ENCODE measurements around the gene SPATA17. TPM values are rescaled to one million over a fixed set of nuclear protein-coding genes. Genes with fewer than 3 reads are reported as not detected.
A peak's percentile ranks its signal among the peaks of the same experiment; 100 is the strongest.

SPATA17 gene
- total and polyA plus RNA-seq, 2 experiments from 2014 or later: 1.2 to 3.5 TPM

- peaks cover 7% of the 10 kb centered on the region for H3K9me3 Mint-ChIP-seq
- Histone ChIP-seq H3K36me3 (ENCODE audit: insufficient read depth) (no peaks in the 10 kb centered on the region), H3F3A (replicated peaks; ENCODE audit: low read depth) (no peaks in the 10 kb centered on the region), H3K4me3 (no peak overlapping the region), H3K9me2 (ENCODE audit: insufficient read depth) (no peaks in the 10 kb centered on the region), H3K4me2 (no peak overlapping the region), H3K79me2 (replicated peaks; ENCODE audit: insufficient read depth) (no peaks in the 10 kb centered on the region), H3K27me3 (ENCODE audit: insufficient read depth) (no peaks in the 10 kb centered on the region), H3K4me1 (ENCODE audit: insufficient read depth) (peaks cover 3% of the 10 kb centered on the region; the same call in 1 of the 2 replicates), H3K27ac (ENCODE audit: low read depth) (no peak overlapping the region), H4K20me1 (replicated peaks; ENCODE audit: insufficient read depth) (no peaks in the 10 kb centered on the region), H2AFZ (peak overlapping the region; percentile 74; the same call in 1 of the 2 replicates)
- ATAC-seq: no peak
- H3K4me1 Mint-ChIP-seq: peaks cover 10% of the 10 kb centered on the region; the same call in 2 of the 3 replicates
- no peak overlapping the region for H3K27ac Mint-ChIP-seq
- no peak for DNase-seq (ENCODE audit: low spot score)
- H3K36me3 Mint-ChIP-seq (ENCODE audit: low read depth): no peaks in the 10 kb centered on the region
- TF ChIP-seq JUNB (IDR thresholded peaks at IDR 0.05; ENCODE audit: unreplicated experiment) (no peak), EZH2phosphoT487 (IDR thresholded peaks at IDR 0.05; ENCODE audit: unreplicated experiment) (no peak), CREB1 (CRISPR knock-in tag; IDR thresholded peaks at IDR 0.05; ENCODE audit: low read depth) (no peak), ETS1 (IDR thresholded peaks at IDR 0.05) (no peak), ZNF114 (CRISPR knock-in tag; IDR thresholded peaks at IDR 0.05) (no peak), ZNF331 (CRISPR knock-in tag; IDR thresholded peaks at IDR 0.05; ENCODE audit: low read depth) (no peak), STAT1 (IDR thresholded peaks at IDR 0.05; ENCODE audit: unreplicated experiment) (no peak), POLR2AphosphoS5 (IDR thresholded peaks at IDR 0.05; ENCODE audit: low read depth) (no peak), EZH2 (IDR thresholded peaks at IDR 0.05; ENCODE audit: low read depth, unreplicated experiment) (no peak), NANOG (IDR thresholded peaks at IDR 0.05; ENCODE audit: borderline replicate concordance) (no peak)
- TF ChIP-seq, protein P1, sequence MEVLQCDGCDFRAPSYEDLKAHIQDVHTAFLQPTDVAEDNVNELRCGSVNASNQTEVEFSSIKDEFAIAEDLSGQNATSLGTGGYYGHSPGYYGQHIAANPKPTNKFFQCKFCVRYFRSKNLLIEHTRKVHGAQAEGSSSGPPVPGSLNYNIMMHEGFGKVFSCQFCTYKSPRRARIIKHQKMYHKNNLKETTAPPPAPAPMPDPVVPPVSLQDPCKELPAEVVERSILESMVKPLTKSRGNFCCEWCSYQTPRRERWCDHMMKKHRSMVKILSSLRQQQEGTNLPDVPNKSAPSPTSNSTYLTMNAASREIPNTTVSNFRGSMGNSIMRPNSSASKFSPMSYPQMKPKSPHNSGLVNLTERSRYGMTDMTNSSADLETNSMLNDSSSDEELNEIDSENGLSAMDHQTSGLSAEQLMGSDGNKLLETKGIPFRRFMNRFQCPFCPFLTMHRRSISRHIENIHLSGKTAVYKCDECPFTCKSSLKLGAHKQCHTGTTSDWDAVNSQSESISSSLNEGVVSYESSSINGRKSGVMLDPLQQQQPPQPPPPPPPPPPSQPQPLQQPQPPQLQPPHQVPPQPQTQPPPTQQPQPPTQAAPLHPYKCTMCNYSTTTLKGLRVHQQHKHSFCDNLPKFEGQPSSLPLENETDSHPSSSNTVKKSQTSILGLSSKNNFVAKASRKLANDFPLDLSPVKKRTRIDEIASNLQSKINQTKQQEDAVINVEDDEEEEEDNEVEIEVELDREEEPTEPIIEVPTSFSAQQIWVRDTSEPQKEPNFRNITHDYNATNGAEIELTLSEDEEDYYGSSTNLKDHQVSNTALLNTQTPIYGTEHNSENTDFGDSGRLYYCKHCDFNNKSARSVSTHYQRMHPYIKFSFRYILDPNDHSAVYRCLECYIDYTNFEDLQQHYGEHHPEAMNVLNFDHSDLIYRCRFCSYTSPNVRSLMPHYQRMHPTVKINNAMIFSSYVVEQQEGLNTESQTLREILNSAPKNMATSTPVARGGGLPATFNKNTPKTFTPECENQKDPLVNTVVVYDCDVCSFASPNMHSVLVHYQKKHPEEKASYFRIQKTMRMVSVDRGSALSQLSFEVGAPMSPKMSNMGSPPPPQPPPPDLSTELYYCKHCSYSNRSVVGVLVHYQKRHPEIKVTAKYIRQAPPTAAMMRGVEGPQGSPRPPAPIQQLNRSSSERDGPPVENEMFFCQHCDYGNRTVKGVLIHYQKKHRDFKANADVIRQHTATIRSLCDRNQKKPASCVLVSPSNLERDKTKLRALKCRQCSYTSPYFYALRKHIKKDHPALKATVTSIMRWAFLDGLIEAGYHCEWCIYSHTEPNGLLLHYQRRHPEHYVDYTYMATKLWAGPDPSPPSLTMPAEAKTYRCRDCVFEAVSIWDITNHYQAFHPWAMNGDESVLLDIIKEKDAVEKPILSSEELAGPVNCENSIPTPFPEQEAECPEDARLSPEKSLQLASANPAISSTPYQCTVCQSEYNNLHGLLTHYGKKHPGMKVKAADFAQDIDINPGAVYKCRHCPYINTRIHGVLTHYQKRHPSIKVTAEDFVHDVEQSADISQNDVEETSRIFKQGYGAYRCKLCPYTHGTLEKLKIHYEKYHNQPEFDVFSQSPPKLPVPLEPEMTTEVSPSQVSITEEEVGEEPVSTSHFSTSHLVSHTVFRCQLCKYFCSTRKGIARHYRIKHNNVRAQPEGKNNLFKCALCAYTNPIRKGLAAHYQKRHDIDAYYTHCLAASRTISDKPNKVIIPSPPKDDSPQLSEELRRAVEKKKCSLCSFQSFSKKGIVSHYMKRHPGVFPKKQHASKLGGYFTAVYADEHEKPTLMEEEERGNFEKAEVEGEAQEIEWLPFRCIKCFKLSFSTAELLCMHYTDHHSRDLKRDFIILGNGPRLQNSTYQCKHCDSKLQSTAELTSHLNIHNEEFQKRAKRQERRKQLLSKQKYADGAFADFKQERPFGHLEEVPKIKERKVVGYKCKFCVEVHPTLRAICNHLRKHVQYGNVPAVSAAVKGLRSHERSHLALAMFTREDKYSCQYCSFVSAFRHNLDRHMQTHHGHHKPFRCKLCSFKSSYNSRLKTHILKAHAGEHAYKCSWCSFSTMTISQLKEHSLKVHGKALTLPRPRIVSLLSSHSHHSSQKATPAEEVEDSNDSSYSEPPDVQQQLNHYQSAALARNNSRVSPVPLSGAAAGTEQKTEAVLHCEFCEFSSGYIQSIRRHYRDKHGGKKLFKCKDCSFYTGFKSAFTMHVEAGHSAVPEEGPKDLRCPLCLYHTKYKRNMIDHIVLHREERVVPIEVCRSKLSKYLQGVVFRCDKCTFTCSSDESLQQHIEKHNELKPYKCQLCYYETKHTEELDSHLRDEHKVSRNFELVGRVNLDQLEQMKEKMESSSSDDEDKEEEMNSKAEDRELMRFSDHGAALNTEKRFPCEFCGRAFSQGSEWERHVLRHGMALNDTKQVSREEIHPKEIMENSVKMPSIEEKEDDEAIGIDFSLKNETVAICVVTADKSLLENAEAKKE (CRISPR knock-in tag; IDR thresholded peaks at IDR 0.05): no peak
- TF ChIP-seq, protein P2, sequence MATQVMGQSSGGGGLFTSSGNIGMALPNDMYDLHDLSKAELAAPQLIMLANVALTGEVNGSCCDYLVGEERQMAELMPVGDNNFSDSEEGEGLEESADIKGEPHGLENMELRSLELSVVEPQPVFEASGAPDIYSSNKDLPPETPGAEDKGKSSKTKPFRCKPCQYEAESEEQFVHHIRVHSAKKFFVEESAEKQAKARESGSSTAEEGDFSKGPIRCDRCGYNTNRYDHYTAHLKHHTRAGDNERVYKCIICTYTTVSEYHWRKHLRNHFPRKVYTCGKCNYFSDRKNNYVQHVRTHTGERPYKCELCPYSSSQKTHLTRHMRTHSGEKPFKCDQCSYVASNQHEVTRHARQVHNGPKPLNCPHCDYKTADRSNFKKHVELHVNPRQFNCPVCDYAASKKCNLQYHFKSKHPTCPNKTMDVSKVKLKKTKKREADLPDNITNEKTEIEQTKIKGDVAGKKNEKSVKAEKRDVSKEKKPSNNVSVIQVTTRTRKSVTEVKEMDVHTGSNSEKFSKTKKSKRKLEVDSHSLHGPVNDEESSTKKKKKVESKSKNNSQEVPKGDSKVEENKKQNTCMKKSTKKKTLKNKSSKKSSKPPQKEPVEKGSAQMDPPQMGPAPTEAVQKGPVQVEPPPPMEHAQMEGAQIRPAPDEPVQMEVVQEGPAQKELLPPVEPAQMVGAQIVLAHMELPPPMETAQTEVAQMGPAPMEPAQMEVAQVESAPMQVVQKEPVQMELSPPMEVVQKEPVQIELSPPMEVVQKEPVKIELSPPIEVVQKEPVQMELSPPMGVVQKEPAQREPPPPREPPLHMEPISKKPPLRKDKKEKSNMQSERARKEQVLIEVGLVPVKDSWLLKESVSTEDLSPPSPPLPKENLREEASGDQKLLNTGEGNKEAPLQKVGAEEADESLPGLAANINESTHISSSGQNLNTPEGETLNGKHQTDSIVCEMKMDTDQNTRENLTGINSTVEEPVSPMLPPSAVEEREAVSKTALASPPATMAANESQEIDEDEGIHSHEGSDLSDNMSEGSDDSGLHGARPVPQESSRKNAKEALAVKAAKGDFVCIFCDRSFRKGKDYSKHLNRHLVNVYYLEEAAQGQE (IDR thresholded peaks at IDR 0.05; ENCODE audit: unreplicated experiment): no peak
- TF ChIP-seq, protein P3, sequence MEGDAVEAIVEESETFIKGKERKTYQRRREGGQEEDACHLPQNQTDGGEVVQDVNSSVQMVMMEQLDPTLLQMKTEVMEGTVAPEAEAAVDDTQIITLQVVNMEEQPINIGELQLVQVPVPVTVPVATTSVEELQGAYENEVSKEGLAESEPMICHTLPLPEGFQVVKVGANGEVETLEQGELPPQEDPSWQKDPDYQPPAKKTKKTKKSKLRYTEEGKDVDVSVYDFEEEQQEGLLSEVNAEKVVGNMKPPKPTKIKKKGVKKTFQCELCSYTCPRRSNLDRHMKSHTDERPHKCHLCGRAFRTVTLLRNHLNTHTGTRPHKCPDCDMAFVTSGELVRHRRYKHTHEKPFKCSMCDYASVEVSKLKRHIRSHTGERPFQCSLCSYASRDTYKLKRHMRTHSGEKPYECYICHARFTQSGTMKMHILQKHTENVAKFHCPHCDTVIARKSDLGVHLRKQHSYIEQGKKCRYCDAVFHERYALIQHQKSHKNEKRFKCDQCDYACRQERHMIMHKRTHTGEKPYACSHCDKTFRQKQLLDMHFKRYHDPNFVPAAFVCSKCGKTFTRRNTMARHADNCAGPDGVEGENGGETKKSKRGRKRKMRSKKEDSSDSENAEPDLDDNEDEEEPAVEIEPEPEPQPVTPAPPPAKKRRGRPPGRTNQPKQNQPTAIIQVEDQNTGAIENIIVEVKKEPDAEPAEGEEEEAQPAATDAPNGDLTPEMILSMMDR (conservative IDR thresholded peaks at IDR 0.05; ENCODE audit: low read depth in 2 of 2): no peak
- no peak overlapping the region for H3K4me3 Mint-ChIP-seq
- no peaks in the 10 kb centered on the region for H3K27me3 Mint-ChIP-seq (ENCODE audit: insufficient read depth, low read depth, poor library complexity)
Measured at GRCh38 chr1:217857061-217857460, 225.9 kb downstream of the SPATA17 start.
